22Rv1 (cell line): ENCODE measurements around the gene CNTF.

Experiments
- H3K27ac ChIP-seq: fragments of 450-650 bp; 2 replicates; pipeline ENCODE4 v1.5.1; 2017
- CTCF ChIP-seq: fragments of 450-650 bp; IDR thresholded peaks from 2 replicates; pipeline ENCODE4 v1.5.1; 2017; ENCODE audit warnings: mild to moderate bottlenecking
- ZFX ChIP-seq: fragments of 450-650 bp; IDR thresholded peaks from 2 replicates; pipeline ENCODE4 v1.6.1; 2017; ENCODE audit warnings: antibody characterized with exemption, borderline replicate concordance

Gene CNTF

GRCh38 chr11:58654908-58655296 is 32.4 kb downstream of the CNTF start:
- H3K27ac ChIP-seq, result 0 out of 2 replicates have a peak overlapping the region, but pooled peaks have one; percentile 1
- TF ChIP-seq ZFX (no peak), CTCF (no peak)

- H3K27ac ChIP-seq, result no peak overlapping the region
- TF ChIP-seq CTCF, result no peak
- no peak for TF ChIP-seq ZFX
Measured at GRCh38 chr11:58656348-58656747, 33.9 kb downstream of the CNTF start.

- TF ChIP-seq ZFX, result no peak
Measured at GRCh38 chr11:58658623-58659022, 36.2 kb downstream of the CNTF start.

GRCh38 chr11:58659404-58659803 is 36.9 kb downstream of the CNTF start:
- H3K27ac ChIP-seq, result peak overlapping the region; percentile 39
- TF ChIP-seq CTCF, result no peak
- TF ChIP-seq ZFX, result no peak

More at GRCh38 chr11:58658623-58659022, 36.2 kb downstream of the CNTF start:
- H3K27ac ChIP-seq, result no peak overlapping the region

- H3K27ac ChIP-seq, result peak overlapping the region; percentile 39
- TF ChIP-seq ZFX (no peak), CTCF (no peak)
Measured at GRCh38 chr11:58659910-58660570, 37.6 kb downstream of the CNTF start.

- no peak overlapping the region for H3K27ac ChIP-seq
- TF ChIP-seq ZFX (no peak), CTCF (no peak)
Measured at GRCh38 chr11:58671983-58672633, 49.6 kb downstream of the CNTF start.

GRCh38 chr11:58674609-58675008 is 52.1 kb downstream of the CNTF start:
- TF ChIP-seq CTCF (no peak), ZFX (no peak)
- H3K27ac ChIP-seq, result no peak overlapping the region
